Upper lobe of left lung (tissue), 6 donors: ENCODE measurements around the gene SIRPG. TPM values are rescaled to one million over a fixed set of nuclear protein-coding genes. Genes with fewer than 3 reads are reported as not detected.

Experiments
- ATAC-seq, 2 donors: fragments of 200-7000 bp; cut with Tn5 transposase; one replicate each; pipeline ENCODE4 v1.9.1; 2022; ENCODE audit warnings: mild to moderate bottlenecking in 2 of 2, moderate library complexity in 2 of 2; ENCODE audit not compliant: low FRiP score in 2 of 2
- DNase-seq, 2 donors: peaks; one replicate each; pipeline ENCODE4 v3.0.0-alpha.2; 2019 to 2020
- H3K27ac ChIP-seq, 4 donors: fragments of 200-600 bp; sonication (generic); one replicate each; pipeline ENCODE4 v1.5.1; 2016 to 2019
- H3K27me3 ChIP-seq, 4 donors: fragments of 200-600 bp; sonication (generic); one replicate each; pipeline ENCODE4 v1.5.1; 2017 to 2019
- H3K36me3 ChIP-seq, 4 donors: fragments of 200-600 bp; sonication (generic); one replicate each; pipeline ENCODE4 v1.5.1; 2016 to 2019
- H3K4me1 ChIP-seq, 4 donors: fragments of 200-600 bp; sonication (generic); one replicate each; pipeline ENCODE4 v1.5.1; 2018 to 2019
- H3K4me3 ChIP-seq, 4 donors: fragments of 200-600 bp; sonication (generic); one replicate each; pipeline ENCODE4 v1.5.1; 2017 to 2019; ENCODE audit warnings: mild to moderate bottlenecking in 2 of 4, moderate library complexity in 1 of 4
- H3K9me3 ChIP-seq, 4 donors: fragments of 200-600 bp; sonication (generic); one replicate each; pipeline ENCODE4 v1.5.1; 2018 to 2019
- CTCF ChIP-seq, 6 experiments: fragments of 450-650 bp in 4 of 6; fragments of 200-600 bp in 2 of 6; sonication (generic) in 2 of 6; IDR thresholded peaks; one replicate each; pipeline ENCODE4 v1.5.1; 2016 to 2019; ENCODE audit warnings: antibody characterized with exemption in 6 of 6
- EP300 ChIP-seq, 4 donors: sonication (generic); formaldehyde crosslinking; IDR thresholded peaks; one replicate each; pipeline ENCODE4 v1.5.1; 2017; ENCODE audit warnings: antibody characterized with exemption in 4 of 4, control low read depth in 2 of 4
- POLR2A ChIP-seq, 4 donors: fragments of 450-650 bp; IDR thresholded peaks; one replicate each; pipeline ENCODE4 v1.5.1; 2016 to 2017; ENCODE audit warnings: antibody characterized with exemption in 4 of 4, mild to moderate bottlenecking in 2 of 4
- POLR2AphosphoS5 ChIP-seq, 2 donors: sonication (generic); formaldehyde crosslinking; IDR thresholded peaks; one replicate each; pipeline ENCODE4 v1.5.1; 2017; ENCODE audit warnings: antibody characterized with exemption in 2 of 2
- WGBS, 2 donors: methylation state at CpG; one replicate each; pipeline ENCODE4 v1.1.5; 2017 to 2018; 5-methylcytosine and 5-hydroxymethylcytosine counted together
- total RNA-seq, 6 donors: library from RNA; depleted of rRNA in 4 of 6; stranded (reverse); fragments of >200 nt in 4 of 6; gene quantifications; one replicate each; pipeline versions ENCODE4 v1.1.0 to v1.2.1, GENCODE V29; 2016 to 2021
- donor health status: DM: no; HTN: no; CAD: no; lungs with moderate emphysema.
- donor health status: DM: no; HTN: yes; CAD: no; lungs with severe emphysema.

Gene SIRPG
- total RNA-seq, 6 donors from 2014 or later: 0.71 to 2.4 (median 0.97) TPM; not detected in 3

GRCh38 chr20:1685304-1686052 lies 27.9 kb upstream of the SIRPG start:
- Histone ChIP-seq H3K9me3 (peaks cover 0 to 6% (median 0%) of the 10 kb centered on the region in 4 donors), H3K4me3 (no peak overlapping the region), H3K27ac (no peak overlapping the region), H3K27me3 (no peaks in the 10 kb centered on the region), H3K36me3 (no peaks in the 10 kb centered on the region), H3K4me1 (no peaks in the 10 kb centered on the region)
- TF ChIP-seq EP300 (IDR thresholded peaks at IDR 0.05) (no peak), POLR2A (IDR thresholded peaks at IDR 0.05) (no peak), POLR2AphosphoS5 (IDR thresholded peaks at IDR 0.05) (no peak), CTCF (IDR thresholded peaks at IDR 0.05) (no peak)
- WGBS, 2 donors: 83 to 93% methylated on average over 5 of the region's 5 CpGs
- ATAC-seq: no peak
- no peak for DNase-seq

- H3K4me1 ChIP-seq: no peaks in the 10 kb centered on the region
- no peaks in the 10 kb centered on the region for H3K27me3 ChIP-seq
- TF ChIP-seq POLR2A (IDR thresholded peaks at IDR 0.05): no peak
- TF ChIP-seq POLR2AphosphoS5 (IDR thresholded peaks at IDR 0.05): no peak
- no peak for TF ChIP-seq EP300 (IDR thresholded peaks at IDR 0.05)
- TF ChIP-seq CTCF (IDR thresholded peaks at IDR 0.05): no peak
- WGBS, 2 donors: 89 to 100% methylated on average over 1 of the region's 1 CpG
- no peak overlapping the region for H3K27ac ChIP-seq
- no peak overlapping the region for H3K4me3 ChIP-seq
- no peaks in the 10 kb centered on the region for H3K36me3 ChIP-seq
- H3K9me3 ChIP-seq: peaks cover 0 to 6% (median 0%) of the 10 kb centered on the region in 4 donors
- DNase-seq (no peak), ATAC-seq (no peak)
Observed at GRCh38 chr20:1684872-1685271, 27.3 kb upstream of the SIRPG start.

- no peak for ATAC-seq
- no peaks in the 10 kb centered on the region for H3K36me3 ChIP-seq
- peaks cover 0 to 2% (median 0%) of the 10 kb centered on the region in 4 donors for H3K9me3 ChIP-seq
- 77 to 87% methylated on average over 6 of the region's 6 CpGs for WGBS, 2 donors
- no peak overlapping the region for H3K4me3 ChIP-seq
- H3K4me1 ChIP-seq: peaks cover 0 to 9% (median 0%) of the 10 kb centered on the region in 4 donors
- H3K27me3 ChIP-seq: no peaks in the 10 kb centered on the region
- no peak for DNase-seq
- no peak overlapping the region for H3K27ac ChIP-seq
- TF ChIP-seq EP300 (IDR thresholded peaks at IDR 0.05): no peak
- no peak for TF ChIP-seq POLR2A (IDR thresholded peaks at IDR 0.05)
- TF ChIP-seq CTCF (IDR thresholded peaks at IDR 0.05): no peak
- TF ChIP-seq POLR2AphosphoS5 (IDR thresholded peaks at IDR 0.05): no peak
Observed at GRCh38 chr20:1676650-1677049, 19.1 kb upstream of the SIRPG start.

- TF ChIP-seq POLR2A (IDR thresholded peaks at IDR 0.05) (no peak), EP300 (IDR thresholded peaks at IDR 0.05) (no peak), CTCF (IDR thresholded peaks at IDR 0.05) (no peak), POLR2AphosphoS5 (IDR thresholded peaks at IDR 0.05) (no peak)
- WGBS, 2 donors: 81 to 87% methylated on average over 4 of the region's 4 CpGs
- no peaks in the 10 kb centered on the region for H3K9me3 ChIP-seq
- H3K27ac ChIP-seq: no peak overlapping the region
- peaks cover 0 to 9% (median 0%) of the 10 kb centered on the region in 4 donors for H3K4me1 ChIP-seq
- no peaks in the 10 kb centered on the region for H3K27me3 ChIP-seq
- no peak overlapping the region for H3K4me3 ChIP-seq
- no peak for ATAC-seq
- H3K36me3 ChIP-seq: no peaks in the 10 kb centered on the region
- no peak for DNase-seq
Observed at GRCh38 chr20:1674990-1675780, 17.6 kb upstream of the SIRPG start.
